IPS-18c (cell line): Measurements from ENCODE around the gene NDUFAF2.
"Not testable (repeated sequence)": the region's sequence is repeated elsewhere in the genome, so short reads cannot be mapped to it uniquely, and the experiment has no call there.

Experiments
- H3K4me3 ChIP-seq: 2 replicates; pipeline ENCODE4 v1.7.0; 2013; ENCODE audit warnings: low read depth, mild to moderate bottlenecking, low read length, moderate library complexity; ENCODE audit not compliant: insufficient read depth
- H3K9me3 ChIP-seq: one replicate; pipeline ENCODE4 v1.6.1; 2013; ENCODE audit warnings: mild to moderate bottlenecking, low read length, moderate library complexity; ENCODE audit not compliant: control insufficient read depth, insufficient read depth

NDUFAF2 gene

GRCh38 chr5:61177070-61177469, 232.1 kb downstream of the NDUFAF2 start:
- Histone ChIP-seq H3K4me3 (no peak overlapping the region), H3K9me3 (no peaks in the 10 kb centered on the region)

DNA sequence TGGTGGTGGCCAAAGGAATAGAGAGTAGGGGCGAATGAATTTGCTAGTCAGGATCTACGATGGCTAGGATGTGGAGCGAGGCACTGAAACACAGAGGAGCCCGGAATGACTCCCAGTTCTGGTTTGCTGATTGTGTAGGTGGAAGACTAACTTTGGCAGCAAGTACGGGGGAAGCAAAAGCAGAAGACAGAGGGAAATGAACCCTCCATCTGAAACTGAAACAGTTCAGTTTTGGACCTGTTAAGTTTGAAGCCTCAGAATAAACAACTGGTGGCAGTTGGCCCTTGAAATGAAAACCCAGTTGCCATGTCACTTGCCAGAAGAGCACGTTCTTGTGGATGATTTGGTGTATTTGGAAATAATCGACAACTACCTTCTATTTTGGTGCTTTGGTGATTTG, 232.7 kb downstream of the NDUFAF2 start:
- H3K4me3 ChIP-seq = no peak overlapping the region
- H3K9me3 ChIP-seq = no peaks in the 10 kb centered on the region

DNA sequence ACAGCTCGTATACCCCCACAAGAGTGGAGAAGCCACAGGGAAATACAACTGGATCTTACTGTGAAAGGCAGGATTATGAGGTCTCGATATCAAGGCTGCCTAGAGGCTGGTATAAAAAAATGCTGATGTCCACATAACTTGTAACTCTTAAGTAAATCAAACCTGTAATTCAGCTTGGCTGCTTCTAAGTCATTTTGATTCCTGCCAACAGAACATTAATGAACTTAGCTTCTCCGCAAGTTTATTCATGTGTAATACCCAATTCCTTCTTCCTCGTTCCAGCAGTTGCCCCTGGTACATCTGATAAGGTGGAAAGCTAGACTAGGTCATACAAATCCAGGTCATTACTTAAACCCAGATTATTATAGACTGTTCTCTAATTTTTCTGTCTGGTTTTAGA, 233.7 kb downstream of the NDUFAF2 start:
- H3K9me3 ChIP-seq = no peaks in the 10 kb centered on the region
- no peak overlapping the region for H3K4me3 ChIP-seq

- Histone ChIP-seq H3K4me3 (no peak overlapping the region), H3K9me3 (no peaks in the 10 kb centered on the region)
Observed at GRCh38 chr5:61180886-61181285, 235.9 kb downstream of the NDUFAF2 start.

DNA sequence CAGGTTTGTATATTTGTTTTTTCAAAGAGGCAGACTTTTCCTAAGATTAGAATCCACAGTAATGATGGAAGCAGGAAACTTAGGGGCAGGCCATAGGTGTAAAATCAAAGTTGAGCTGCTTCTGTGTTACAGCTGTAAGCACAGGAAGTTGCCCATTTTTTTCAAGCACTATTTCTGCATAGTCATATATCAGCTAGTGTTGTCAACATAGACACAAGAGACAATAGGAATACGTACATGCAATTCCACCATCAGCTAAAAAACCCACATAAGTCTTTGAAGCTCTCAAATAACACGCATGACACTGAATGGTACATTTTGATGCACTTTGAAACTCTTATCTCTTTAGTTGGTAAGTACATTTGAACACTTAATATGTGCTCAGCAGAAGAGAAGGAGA, 237.4 kb downstream of the NDUFAF2 start:
- H3K9me3 ChIP-seq = no peaks in the 10 kb centered on the region

DNA sequence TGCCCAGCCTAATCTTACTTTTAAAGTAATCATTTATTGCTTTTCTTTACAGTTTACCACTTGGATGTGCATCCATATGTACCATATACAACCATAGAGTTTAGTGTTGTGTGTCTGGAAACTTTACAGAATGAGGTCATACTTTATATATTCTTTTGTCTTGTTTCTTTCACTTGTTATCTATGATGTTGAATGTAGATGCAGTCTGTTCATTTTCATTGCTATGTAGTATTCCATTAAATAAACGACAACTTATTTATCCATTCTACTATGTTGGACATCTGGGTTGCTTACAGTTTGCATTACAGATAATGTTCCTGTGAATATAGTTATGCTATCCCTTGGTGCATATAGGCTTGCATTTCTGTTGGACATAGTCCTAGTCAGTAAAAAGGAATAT, 238.5 kb downstream of the NDUFAF2 start:
- Histone ChIP-seq H3K4me3 (no peak overlapping the region), H3K9me3 (no peaks in the 10 kb centered on the region)

More for the DNA sequence above, 237.4 kb downstream of the NDUFAF2 start:
- no peak overlapping the region for H3K4me3 ChIP-seq

- Histone ChIP-seq H3K4me3 (no peak overlapping the region), H3K9me3 (no peaks in the 10 kb centered on the region)
Observed at GRCh38 chr5:61184708-61185107, 239.7 kb downstream of the NDUFAF2 start.

DNA sequence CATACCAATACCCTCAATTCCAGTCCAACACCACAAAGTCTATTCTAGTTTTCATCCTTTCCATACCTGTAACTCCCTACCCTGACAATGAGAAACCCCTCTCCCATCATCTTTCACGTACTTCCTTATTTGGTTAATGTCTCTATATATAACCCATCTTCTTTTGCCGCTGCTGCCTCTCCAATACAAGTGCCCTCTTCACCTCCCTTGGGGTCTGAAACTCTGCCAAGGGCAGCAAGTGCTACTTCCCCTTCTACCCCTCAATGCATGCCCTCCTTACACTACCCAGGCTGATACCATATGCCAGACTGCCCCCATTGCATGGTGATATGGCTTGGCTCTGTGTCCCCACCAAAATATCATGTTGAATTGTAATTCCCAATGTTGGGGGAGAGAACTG, 241.6 kb downstream of the NDUFAF2 start:
- H3K9me3 ChIP-seq = no peaks in the 10 kb centered on the region
- H3K4me3 ChIP-seq = no peak overlapping the region

GRCh38 chr5:61187352-61187751, 242.3 kb downstream of the NDUFAF2 start:
- H3K4me3 ChIP-seq, H3K9me3 ChIP-seq: not testable (repeated sequence)

DNA sequence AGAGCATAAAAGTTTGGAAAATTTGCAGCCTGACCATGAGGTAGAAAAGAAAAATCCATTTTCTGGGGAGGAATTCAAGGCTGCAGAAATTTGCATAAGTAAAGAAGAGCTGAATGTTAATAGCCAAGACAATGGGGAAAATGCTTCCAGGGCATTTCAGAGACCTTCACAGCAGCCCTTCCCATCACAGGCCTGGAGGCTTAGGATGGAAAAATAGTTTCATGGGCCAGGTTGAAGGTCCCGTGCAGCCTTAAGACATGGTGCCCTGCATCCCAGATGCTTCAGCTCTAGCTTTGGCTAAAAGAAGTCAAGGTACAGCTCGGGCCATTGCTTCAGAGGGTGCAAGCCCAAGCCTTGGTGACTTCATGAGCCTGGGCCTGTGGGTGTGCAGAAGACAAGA, 242.8 kb downstream of the NDUFAF2 start:
- H3K4me3 ChIP-seq, H3K9me3 ChIP-seq: not testable (repeated sequence)

GRCh38 chr5:61198606-61199005, 253.6 kb downstream of the NDUFAF2 start:
- H3K4me3 ChIP-seq = no peak overlapping the region

DNA sequence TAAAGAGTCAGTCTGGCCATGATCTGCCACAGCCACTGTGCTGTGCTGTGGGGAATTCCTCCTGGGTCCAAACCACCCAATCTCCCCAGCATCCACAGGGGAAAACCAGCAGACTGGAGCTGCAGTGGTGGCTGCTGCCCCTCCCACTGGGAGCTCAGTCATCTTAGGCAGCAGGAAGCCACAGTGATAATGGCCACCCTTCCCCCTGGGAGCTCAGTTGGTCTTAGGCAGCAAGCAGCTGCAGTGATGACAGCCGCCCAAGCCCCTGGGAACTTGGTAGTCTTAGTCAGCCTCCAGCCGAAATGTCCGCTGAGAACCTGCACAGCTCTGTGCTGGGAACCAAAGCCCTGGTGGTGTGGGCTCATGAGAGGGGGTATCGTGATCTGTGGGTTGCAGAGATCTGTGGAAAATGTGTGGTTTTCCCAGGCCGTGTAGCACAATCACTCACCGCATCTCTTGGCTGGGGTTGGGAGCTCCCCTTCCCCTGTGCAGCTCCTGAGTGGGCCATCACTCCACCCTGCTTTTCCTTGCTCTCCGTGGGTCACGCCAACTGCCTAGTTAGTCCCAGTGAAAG, 255.7 kb downstream of the NDUFAF2 start:
- no peak overlapping the region for H3K4me3 ChIP-seq
- peaks cover 4% of the 10 kb centered on the region for H3K9me3 ChIP-seq

More at GRCh38 chr5:61198606-61199005, 253.6 kb downstream of the NDUFAF2 start:
- H3K9me3 ChIP-seq = peaks cover 4% of the 10 kb centered on the region

GRCh38 chr5:61202213-61202612, 257.2 kb downstream of the NDUFAF2 start:
- Histone ChIP-seq H3K9me3 (peaks cover 4% of the 10 kb centered on the region), H3K4me3 (no peak overlapping the region)
